Bone marrow (tissue), 2 donors: ENCODE data around the gene RENBP.

Experiments
- DNase-seq, 2 donors: peaks; one replicate each; lab custom pipeline; 2025; lab: John Stamatoyannopoulos, UW

The RENBP gene

DNA sequence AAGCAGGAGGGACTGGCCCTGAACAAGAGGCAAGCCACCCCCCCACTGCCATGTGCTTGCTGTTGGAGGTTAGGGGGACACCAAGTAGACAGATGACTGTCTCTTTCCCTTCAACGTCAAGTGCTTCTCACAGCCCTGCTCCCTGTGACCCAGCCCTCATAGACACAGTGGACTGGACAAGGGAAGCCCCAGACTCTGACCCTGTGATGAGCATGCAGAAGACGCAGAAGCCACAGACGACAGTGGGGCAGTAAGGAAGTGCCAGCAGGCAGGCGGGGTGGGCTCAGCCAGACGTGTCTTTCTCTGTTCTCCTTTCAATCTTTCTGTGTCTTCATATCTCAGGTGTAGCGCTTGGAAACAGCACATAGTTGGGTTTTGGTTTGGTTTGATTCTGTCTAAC, 56.1 kb downstream of the RENBP start:
- no peak for DNase-seq

GRCh38 chrX:153887385-153887784, 57.1 kb downstream of the RENBP start:
- DNase-seq, result no peak

- DNase-seq, result no peak
These were observed 57.5 kb downstream of the RENBP start for GRCh38 chrX:153886915-153887314.

GRCh38 chrX:153885968-153886903, 58.2 kb downstream of the RENBP start, which contains the start of gene L1CAM:
Gene L1CAM, minus strand, starts transcription at chrX:153886173. Its CDS starts 10,337 bp downstream, at chrX:153875836.
- DNase-seq, result no peak
